ENCODE measurements around the gene PTGS1.

Gene PTGS1

DNA sequence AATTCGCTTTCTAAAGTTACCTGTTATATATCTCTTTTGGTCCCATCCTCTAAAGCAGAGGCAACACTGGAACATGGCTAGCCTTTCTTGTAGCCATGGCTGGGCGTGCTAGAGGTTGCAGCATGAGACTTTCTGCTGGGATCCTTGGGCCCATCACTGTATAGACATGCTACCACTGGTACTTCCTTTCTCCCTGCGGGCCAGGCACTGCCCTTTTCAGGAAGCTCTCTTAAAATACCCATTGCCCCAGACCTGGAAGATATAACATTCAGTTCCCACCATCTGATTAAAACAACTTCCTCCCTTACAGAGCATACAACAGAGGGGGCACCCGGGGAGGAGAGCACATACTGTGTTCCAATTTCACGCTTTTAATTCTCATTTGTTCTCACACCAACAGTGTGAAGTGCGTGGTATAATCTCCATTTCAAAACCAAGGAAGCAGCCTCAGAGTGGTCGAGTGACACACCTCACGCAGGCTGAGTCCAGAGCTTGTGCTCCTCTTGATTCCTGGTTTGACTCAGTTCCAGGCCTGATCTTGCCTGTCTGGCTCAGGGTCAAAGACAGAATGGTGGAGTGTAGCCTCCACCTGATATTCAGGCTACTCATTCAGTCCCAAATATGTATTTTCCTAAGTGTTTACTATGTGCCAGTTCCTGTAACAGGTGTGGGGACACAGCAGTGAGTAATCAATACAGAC, 22.6 kb downstream of the PTGS1 start:
- no peaks in the 10 kb centered on the region for H3K36me3 ChIP-seq
- DNase-seq: no peak
- H3K9me3 ChIP-seq (ENCODE audit: severe bottlenecking): no peaks in the 10 kb centered on the region
- no peak overlapping the region for H3K4me3 ChIP-seq (ENCODE audit: low read depth, low read length)
- H3K27ac ChIP-seq: no peak overlapping the region
- no peaks in the 10 kb centered on the region for H3K27me3 ChIP-seq (ENCODE audit: insufficient read depth, low read depth, severe bottlenecking)
- TF ChIP-seq, protein P1, sequence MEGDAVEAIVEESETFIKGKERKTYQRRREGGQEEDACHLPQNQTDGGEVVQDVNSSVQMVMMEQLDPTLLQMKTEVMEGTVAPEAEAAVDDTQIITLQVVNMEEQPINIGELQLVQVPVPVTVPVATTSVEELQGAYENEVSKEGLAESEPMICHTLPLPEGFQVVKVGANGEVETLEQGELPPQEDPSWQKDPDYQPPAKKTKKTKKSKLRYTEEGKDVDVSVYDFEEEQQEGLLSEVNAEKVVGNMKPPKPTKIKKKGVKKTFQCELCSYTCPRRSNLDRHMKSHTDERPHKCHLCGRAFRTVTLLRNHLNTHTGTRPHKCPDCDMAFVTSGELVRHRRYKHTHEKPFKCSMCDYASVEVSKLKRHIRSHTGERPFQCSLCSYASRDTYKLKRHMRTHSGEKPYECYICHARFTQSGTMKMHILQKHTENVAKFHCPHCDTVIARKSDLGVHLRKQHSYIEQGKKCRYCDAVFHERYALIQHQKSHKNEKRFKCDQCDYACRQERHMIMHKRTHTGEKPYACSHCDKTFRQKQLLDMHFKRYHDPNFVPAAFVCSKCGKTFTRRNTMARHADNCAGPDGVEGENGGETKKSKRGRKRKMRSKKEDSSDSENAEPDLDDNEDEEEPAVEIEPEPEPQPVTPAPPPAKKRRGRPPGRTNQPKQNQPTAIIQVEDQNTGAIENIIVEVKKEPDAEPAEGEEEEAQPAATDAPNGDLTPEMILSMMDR (IDR thresholded peaks at IDR 0.05; ENCODE audit: low read depth, low read length): no peak

DNA sequence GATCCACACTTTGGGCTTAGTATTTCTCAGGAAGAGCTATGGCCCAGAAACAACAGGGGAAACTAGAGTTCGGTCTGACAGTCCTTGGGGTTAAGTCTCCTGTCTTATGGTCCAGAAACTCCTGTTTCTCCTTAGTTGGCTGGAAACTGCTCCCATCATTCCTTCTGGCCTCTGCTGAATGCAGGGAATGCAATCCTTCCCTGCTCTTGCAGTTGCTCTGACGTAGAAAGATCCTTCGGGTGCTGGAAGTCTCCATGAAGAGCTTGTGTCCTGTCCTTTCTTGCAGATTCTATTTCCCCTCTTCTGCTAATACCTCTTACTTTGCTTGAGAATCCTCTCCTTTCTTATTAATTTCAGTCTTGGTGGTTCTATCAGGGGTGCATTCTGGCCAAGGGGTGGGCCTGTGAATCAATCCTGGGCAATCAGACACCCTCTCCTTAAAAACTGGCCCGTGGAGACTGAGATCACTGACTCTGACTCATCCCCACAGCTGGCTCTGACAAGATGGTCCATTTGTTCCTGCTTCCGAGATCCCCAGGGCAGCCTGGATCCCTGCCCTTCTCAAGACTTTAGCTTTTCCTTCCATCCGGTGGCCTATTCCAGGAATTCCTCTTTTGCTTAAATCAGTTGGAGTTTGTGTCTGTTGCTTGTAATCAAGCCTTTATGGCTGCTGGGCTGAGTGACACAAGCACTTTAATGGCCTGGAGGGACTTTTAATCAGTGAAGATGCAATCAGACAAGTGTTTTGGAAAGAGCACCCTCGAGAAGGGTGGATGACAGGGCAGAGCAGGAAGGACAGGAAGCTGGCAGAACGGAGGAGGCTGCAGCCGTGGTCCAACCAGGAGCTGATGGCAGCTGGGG, 23.7 kb downstream of the PTGS1 start:
- Histone ChIP-seq H3K27me3 (ENCODE audit: insufficient read depth, low read depth, severe bottlenecking) (no peaks in the 10 kb centered on the region), H3K9me3 (ENCODE audit: severe bottlenecking) (no peaks in the 10 kb centered on the region), H3K27ac (no peak overlapping the region), H3K36me3 (no peaks in the 10 kb centered on the region), H3K4me3 (ENCODE audit: low read depth, low read length) (no peak overlapping the region)
- DNase-seq: no peak
- TF ChIP-seq, protein P1 (IDR thresholded peaks at IDR 0.05; ENCODE audit: low read depth, low read length): no peak

DNA sequence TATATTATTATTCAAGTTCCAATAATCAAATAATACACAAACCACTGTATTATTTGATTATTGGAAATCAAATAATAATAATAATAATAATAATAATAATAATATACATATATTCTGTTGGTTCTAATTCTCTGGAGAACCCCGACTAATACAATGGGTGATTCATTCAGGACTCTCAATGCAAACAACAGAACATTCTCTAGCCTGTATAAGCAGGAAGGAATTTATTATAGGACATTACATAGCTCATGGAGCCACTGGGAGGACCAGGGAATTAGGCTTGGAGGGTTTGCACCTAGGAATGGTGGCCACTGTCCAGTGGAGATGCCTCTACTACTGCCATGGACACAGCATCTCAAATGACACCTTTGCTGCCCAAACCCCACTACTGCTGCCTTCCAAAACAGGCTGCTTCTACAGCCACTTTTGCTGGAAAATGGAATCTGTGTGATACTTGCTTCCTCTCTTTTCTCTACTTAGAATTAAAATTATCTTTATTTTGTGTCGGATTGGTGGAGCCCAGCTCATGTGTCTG, 25.9 kb downstream of the PTGS1 start:
- no peak overlapping the region for H3K4me3 ChIP-seq (ENCODE audit: low read depth, low read length)
- TF ChIP-seq, protein P1 (IDR thresholded peaks at IDR 0.05; ENCODE audit: low read depth, low read length): no peak
- H3K27ac ChIP-seq: no peak overlapping the region
- no peaks in the 10 kb centered on the region for H3K27me3 ChIP-seq (ENCODE audit: insufficient read depth, low read depth, severe bottlenecking)
- DNase-seq: no peak
- no peaks in the 10 kb centered on the region for H3K36me3 ChIP-seq
- peaks cover 3% of the 10 kb centered on the region for H3K9me3 ChIP-seq (ENCODE audit: severe bottlenecking)

DNA sequence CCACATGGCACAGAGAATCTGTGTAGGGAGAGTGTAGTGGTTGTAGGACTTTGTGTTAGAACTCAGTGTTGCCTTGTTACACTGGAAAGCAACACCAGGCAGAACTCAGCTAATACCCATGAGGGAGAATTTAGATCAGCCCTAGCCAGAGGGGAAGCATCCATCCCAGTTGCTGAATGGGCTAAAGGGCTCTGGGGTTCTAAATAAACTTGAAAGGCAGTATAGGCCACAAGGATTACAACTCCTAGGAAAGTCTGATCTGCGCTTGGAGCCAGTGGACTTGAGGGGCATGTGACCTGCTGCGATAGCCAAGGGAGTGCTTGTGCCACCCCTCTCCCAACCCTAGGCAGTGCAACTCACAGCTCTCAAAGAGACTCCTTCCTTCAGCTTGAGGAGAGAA, 26.9 kb downstream of the PTGS1 start:
- DNase-seq: no peak
- TF ChIP-seq, protein P1 (IDR thresholded peaks at IDR 0.05; ENCODE audit: low read depth, low read length): no peak
- Histone ChIP-seq H3K4me3 (ENCODE audit: low read depth, low read length) (no peak overlapping the region), H3K27ac (no peak overlapping the region), H3K36me3 (no peaks in the 10 kb centered on the region), H3K27me3 (ENCODE audit: insufficient read depth, low read depth, severe bottlenecking) (no peaks in the 10 kb centered on the region), H3K9me3 (ENCODE audit: severe bottlenecking) (peaks cover 3% of the 10 kb centered on the region)

DNA sequence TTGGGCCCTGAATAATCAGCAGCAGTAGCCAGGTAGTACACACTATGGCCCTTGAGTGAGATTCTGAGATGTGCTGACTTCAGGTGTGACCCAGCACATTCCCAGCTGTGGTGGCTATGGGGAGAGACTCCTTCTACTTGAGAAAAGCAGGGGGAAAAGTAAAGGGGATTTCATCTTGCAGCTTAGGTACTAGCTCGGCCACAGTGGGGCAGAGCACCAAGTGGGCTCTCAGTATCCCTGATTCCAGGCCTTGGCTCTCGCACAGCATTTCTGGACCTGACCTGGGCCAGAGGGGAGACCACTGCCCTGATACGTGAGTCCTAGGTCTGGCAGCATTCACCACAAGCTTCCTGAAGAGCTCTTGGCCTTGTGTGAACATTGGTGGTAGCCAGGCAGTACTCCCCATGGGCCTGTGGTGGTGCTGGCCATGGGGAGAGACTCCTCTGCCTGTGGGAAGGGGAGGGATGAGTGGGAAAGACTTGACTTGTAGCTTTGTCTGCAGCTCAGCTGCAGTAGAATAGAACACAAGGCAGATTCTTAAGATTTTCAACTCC, 27.6 kb downstream of the PTGS1 start:
- no peaks in the 10 kb centered on the region for H3K36me3 ChIP-seq
- peaks cover 3% of the 10 kb centered on the region for H3K9me3 ChIP-seq (ENCODE audit: severe bottlenecking)
- no peak overlapping the region for H3K27ac ChIP-seq
- no peak for DNase-seq
- no peak overlapping the region for H3K4me3 ChIP-seq (ENCODE audit: low read depth, low read length)
- TF ChIP-seq, protein P1 (IDR thresholded peaks at IDR 0.05; ENCODE audit: low read depth, low read length): no peak
- H3K27me3 ChIP-seq (ENCODE audit: insufficient read depth, low read depth, severe bottlenecking): no peaks in the 10 kb centered on the region
